Transverse colon (tissue), 4 donors: ENCODE results near the gene PPP1R3G. TPM values are rescaled to one million over a fixed set of nuclear protein-coding genes. Genes with fewer than 3 reads are reported as not detected.

Experiments
- DNase-seq: peaks from one replicate; pipeline ENCODE4 v3.0.0-alpha.2; 2019
- H3K27ac ChIP-seq, 4 donors: fragments of 200-600 bp; sonication (generic); 2 replicates each; pipeline ENCODE4 v1.5.1; 2016 to 2018; ENCODE audit warnings: inconsistent platforms in 4 of 4
- H3K27me3 ChIP-seq: fragments of 200-600 bp; sonication (generic); 2 replicates; pipeline ENCODE4 v1.5.1; 2017; ENCODE audit warnings: inconsistent platforms
- H3K36me3 ChIP-seq, 4 donors: fragments of 200-600 bp; sonication (generic); 2 replicates each; pipeline ENCODE4 v1.5.1; 2017 to 2019; ENCODE audit warnings: inconsistent platforms in 4 of 4
- H3K4me1 ChIP-seq, 4 donors: fragments of 200-600 bp; sonication (generic); 2 replicates each; pipeline ENCODE4 v1.5.1; 2017 to 2020; ENCODE audit warnings: inconsistent platforms in 4 of 4
- H3K4me3 ChIP-seq, 4 donors: fragments of 200-600 bp; sonication (generic); 1 replicate in 1 of 4; 2 replicates in 3 of 4; pipeline versions ENCODE4 v1.5.1 to v1.6.1; 2017 to 2019; ENCODE audit warnings: inconsistent platforms in 4 of 4
- H3K9me3 ChIP-seq, 2 donors: fragments of 200-600 bp; sonication (generic); 2 replicates each; pipeline ENCODE4 v1.5.1; 2017 to 2019; ENCODE audit warnings: inconsistent platforms in 2 of 2
- EP300 ChIP-seq: sonication (generic); formaldehyde crosslinking; IDR thresholded peaks from one replicate; pipeline ENCODE4 v1.6.1; 2017; ENCODE audit warnings: antibody characterized with exemption, low read depth
- POLR2A ChIP-seq: fragments of 450-650 bp; IDR thresholded peaks from one replicate; pipeline ENCODE4 v1.6.1; 2016; ENCODE audit warnings: antibody characterized with exemption, mild to moderate bottlenecking, moderate library complexity
- POLR2AphosphoS5 ChIP-seq, 3 donors: sonication (generic); formaldehyde crosslinking; IDR thresholded peaks; one replicate each; pipeline ENCODE4 v1.6.1; 2016; ENCODE audit warnings: antibody characterized with exemption in 3 of 3
- WGBS, 2 donors: methylation state at CpG; one replicate each; pipeline ENCODE4 v1.1.5; 2018; ENCODE audit warnings: low coverage in 1 of 2; 5-methylcytosine and 5-hydroxymethylcytosine counted together
- in situ Hi-C, 4 donors: fragments of 200-750 bp; cut with MboI; loops; one replicate each; pipeline versions ENCODE4 v1.15.0 to v1.15.1; 2017; ENCODE audit warnings: low sequenced_read_pairs in 3 of 4, low pct_ligation_motif_present in 1 of 4, low pct_unique_long_range_greater_than_20kb in 1 of 4
- intact Hi-C: fragments of 100-400 bp; cut with DNase I; formaldehyde crosslinking; loops from one replicate; pipeline ENCODE4 v1.15.1; 2023; ENCODE audit warnings: low total_unique reads
- total RNA-seq, 4 donors: library from RNA; depleted of rRNA; stranded (reverse); fragments of >200 nt; gene quantifications; one replicate each; pipeline ENCODE4 v1.1.0, GENCODE V29; 2016
- TF ChIP-seq, protein P1 (sequence below), 5 experiments: fragments of 200-600 bp in 3 of 5; fragments of 450-650 bp in 2 of 5; sonication (generic) in 3 of 5; IDR thresholded peaks; 1 replicate in 2 of 5; 2 replicates in 3 of 5; pipeline ENCODE4 v1.5.1; 2016 to 2017; ENCODE audit warnings: antibody characterized with exemption in 5 of 5, inconsistent platforms in 3 of 5, mild to moderate bottlenecking in 2 of 5, moderate library complexity in 1 of 5

The PPP1R3G gene
- total RNA-seq, 4 donors from 2014 or later = 0.40 to 1.2 (median 0.95) TPM; not detected in 1

DNA sequence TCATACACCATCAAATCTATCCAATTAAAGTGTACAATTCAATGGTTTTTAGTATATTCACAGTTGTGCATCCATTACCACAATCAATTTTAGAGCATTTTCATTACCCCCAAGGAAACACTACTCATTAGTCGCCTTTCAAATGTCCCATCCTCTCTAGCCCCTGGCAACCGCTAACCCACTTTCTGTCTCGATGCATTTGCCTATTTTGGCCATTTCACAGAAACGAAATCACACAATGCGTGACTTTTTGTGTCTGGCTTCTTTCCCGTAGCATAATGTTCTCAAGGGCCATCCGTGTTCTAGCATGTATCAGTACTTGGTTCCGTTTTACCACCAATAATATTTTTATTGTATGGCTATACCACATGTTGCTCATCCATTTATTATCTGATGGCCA, 51.7 kb downstream of the PPP1R3G start:
- Histone ChIP-seq H3K27me3 (no peaks in the 10 kb centered on the region), H3K4me1 (peaks cover 0 to 13% (median 0%) of the 10 kb centered on the region in 4 donors), H3K4me3 (no peak overlapping the region), H3K36me3 (no peaks in the 10 kb centered on the region), H3K9me3 (no peaks in the 10 kb centered on the region), H3K27ac (no peak overlapping the region)
- intact Hi-C loops (no loop called here), in situ Hi-C loops (loop anchor here in 1 of 4 donors (25.0 kb wide), 1 partner anchor 1425 kb away; no protein-coding TSS in a partner anchor)
- no peak for DNase-seq
- WGBS, 2 donors = 77 to 100% methylated on average over 7 to 8 of the region's 8 CpGs
- TF ChIP-seq POLR2A (no peak), POLR2AphosphoS5 (IDR thresholded peaks at IDR 0.05) (no peak), EP300 (no peak)
- TF ChIP-seq, protein P1, sequence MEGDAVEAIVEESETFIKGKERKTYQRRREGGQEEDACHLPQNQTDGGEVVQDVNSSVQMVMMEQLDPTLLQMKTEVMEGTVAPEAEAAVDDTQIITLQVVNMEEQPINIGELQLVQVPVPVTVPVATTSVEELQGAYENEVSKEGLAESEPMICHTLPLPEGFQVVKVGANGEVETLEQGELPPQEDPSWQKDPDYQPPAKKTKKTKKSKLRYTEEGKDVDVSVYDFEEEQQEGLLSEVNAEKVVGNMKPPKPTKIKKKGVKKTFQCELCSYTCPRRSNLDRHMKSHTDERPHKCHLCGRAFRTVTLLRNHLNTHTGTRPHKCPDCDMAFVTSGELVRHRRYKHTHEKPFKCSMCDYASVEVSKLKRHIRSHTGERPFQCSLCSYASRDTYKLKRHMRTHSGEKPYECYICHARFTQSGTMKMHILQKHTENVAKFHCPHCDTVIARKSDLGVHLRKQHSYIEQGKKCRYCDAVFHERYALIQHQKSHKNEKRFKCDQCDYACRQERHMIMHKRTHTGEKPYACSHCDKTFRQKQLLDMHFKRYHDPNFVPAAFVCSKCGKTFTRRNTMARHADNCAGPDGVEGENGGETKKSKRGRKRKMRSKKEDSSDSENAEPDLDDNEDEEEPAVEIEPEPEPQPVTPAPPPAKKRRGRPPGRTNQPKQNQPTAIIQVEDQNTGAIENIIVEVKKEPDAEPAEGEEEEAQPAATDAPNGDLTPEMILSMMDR (IDR thresholded peaks at IDR 0.05) = no peak

Other genes with a start within 250 kb of the PPP1R3G start
- 1 to 10 TPM in 3 of 4 donors, not detected in 1; 1.6 to 8.7 (median 4.6) TPM for gene RPP40, start 81.3 kb upstream of the PPP1R3G start, total RNA-seq
- 10 to 100 TPM in 1 of 4 donors, 1 to 10 TPM in 3; 3.0 to 14.0 (median 6.9) TPM for gene LYRM4, start 175.6 kb downstream of the PPP1R3G start, total RNA-seq
- 10 to 100 TPM in 3 of 4 donors, 1 to 10 TPM in 1; 2.6 to 21.9 (median 15.0) TPM for gene FARS2, start 176.2 kb downstream of the PPP1R3G start, total RNA-seq